ENCODE data around the gene DNAJC7.

- TF ChIP-seq CTCF (IDR thresholded peaks at IDR 0.05) (no peak), EZH2phosphoT487 (IDR thresholded peaks at IDR 0.05; ENCODE audit: borderline replicate concordance, low read depth) (no peak), MAX (IDR thresholded peaks at IDR 0.05; ENCODE audit: low read depth) (no peak), IRF3 (IDR thresholded peaks at IDR 0.05; ENCODE audit: low read depth, low read length) (no peak), PBX3 (IDR thresholded peaks at IDR 0.05) (no peak), NFIC (IDR thresholded peaks at IDR 0.05; ENCODE audit: borderline replicate concordance) (no peak), POLR2AphosphoS5 (IDR thresholded peaks at IDR 0.05; ENCODE audit: low read depth, low read length) (no peak), FOXM1 (IDR thresholded peaks at IDR 0.05; ENCODE audit: low read depth) (no peak), GATA2 (CRISPR knock-in tag; IDR thresholded peaks at IDR 0.05) (no peak), EP300 (IDR thresholded peaks at IDR 0.05; ENCODE audit: borderline replicate concordance in 1 of 2, low read depth in 1 of 2, low read length in 1 of 2) (no peak), CHD2 (IDR thresholded peaks at IDR 0.05; ENCODE audit: low read length, partially characterized antibody) (no peak), MXI1 (IDR thresholded peaks at IDR 0.05; ENCODE audit: low read depth, low read length) (no peak)
These were observed 88.5 kb downstream of the DNAJC7 start for GRCh38 chr17:41928693-41929251.
